ENCODE data around the gene SLC7A8.

- TF ChIP-seq, protein P1, sequence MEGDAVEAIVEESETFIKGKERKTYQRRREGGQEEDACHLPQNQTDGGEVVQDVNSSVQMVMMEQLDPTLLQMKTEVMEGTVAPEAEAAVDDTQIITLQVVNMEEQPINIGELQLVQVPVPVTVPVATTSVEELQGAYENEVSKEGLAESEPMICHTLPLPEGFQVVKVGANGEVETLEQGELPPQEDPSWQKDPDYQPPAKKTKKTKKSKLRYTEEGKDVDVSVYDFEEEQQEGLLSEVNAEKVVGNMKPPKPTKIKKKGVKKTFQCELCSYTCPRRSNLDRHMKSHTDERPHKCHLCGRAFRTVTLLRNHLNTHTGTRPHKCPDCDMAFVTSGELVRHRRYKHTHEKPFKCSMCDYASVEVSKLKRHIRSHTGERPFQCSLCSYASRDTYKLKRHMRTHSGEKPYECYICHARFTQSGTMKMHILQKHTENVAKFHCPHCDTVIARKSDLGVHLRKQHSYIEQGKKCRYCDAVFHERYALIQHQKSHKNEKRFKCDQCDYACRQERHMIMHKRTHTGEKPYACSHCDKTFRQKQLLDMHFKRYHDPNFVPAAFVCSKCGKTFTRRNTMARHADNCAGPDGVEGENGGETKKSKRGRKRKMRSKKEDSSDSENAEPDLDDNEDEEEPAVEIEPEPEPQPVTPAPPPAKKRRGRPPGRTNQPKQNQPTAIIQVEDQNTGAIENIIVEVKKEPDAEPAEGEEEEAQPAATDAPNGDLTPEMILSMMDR (conservative IDR thresholded peaks at IDR 0.05 in 1 of 2, IDR thresholded peaks at IDR 0.05 in 1 of 2; ENCODE audit: extremely low read depth in 1 of 2, insufficient read depth in 1 of 2, low read depth in 1 of 2, low read length in 2 of 2): no peak
- TF ChIP-seq EZH2 (IDR thresholded peaks at IDR 0.05; ENCODE audit: borderline replicate concordance, low read length): no peak
Observed at GRCh38 chr14:23151342-23151741, 32.1 kb downstream of the SLC7A8 start.
